Neuronal stem cell (in vitro differentiated cells): ENCODE measurements around the gene C2orf92.
A peak's percentile ranks its signal among the peaks of the same experiment; 100 is the strongest.

Source experiments
- DNase-seq: peaks from one replicate; pipeline ENCODE4 v3.0.0-alpha.2; 2013; ENCODE audit warnings: low spot score
- H2AFZ ChIP-seq: one replicate; pipeline ENCODE4 v1.6.1; 2013; ENCODE audit warnings: mild to moderate bottlenecking, low read length, inconsistent platforms
- H2AK5ac ChIP-seq: 2 replicates; pipeline ENCODE4 v1.6.1; 2013; ENCODE audit warnings: low read depth, mild to moderate bottlenecking, inconsistent platforms, low read length, moderate library complexity, mixed read lengths
- H2BK120ac ChIP-seq: 2 replicates; pipeline ENCODE4 v1.6.1; 2013; ENCODE audit warnings: low read depth, mild to moderate bottlenecking, inconsistent platforms, low read length, moderate library complexity, mixed read lengths
- H2BK12ac ChIP-seq: one replicate; pipeline ENCODE4 v1.6.1; 2013; ENCODE audit warnings: low read length, inconsistent platforms
- H2BK15ac ChIP-seq: 2 replicates; pipeline ENCODE4 v1.6.1; 2013; ENCODE audit warnings: mild to moderate bottlenecking, low read length, inconsistent platforms, mixed read lengths
- H2BK5ac ChIP-seq: one replicate; pipeline ENCODE4 v1.6.1; 2013; ENCODE audit warnings: inconsistent platforms, mild to moderate bottlenecking, low read length, moderate library complexity
- H3K14ac ChIP-seq: one replicate; pipeline ENCODE4 v1.6.1; 2013; ENCODE audit warnings: low read length, inconsistent platforms
- H3K18ac ChIP-seq: 2 replicates; pipeline ENCODE4 v1.6.1; 2013; ENCODE audit warnings: low read length, inconsistent platforms
- H3K23ac ChIP-seq: 2 replicates; pipeline ENCODE4 v1.6.1; 2013; ENCODE audit warnings: low read depth, mild to moderate bottlenecking, mixed read lengths, low read length, inconsistent platforms; ENCODE audit not compliant: poor library complexity
- H3K27ac ChIP-seq: replicated peaks from 3 replicates; pipeline ENCODE4 v1.5.1; 2013; ENCODE audit warnings: low read length, inconsistent platforms
- H3K27me3 ChIP-seq, 3 experiments: 2 replicates each; pipeline ENCODE4 v1.6.1; 2013; ENCODE audit warnings: low read length in 3 of 3, mild to moderate bottlenecking in 2 of 3, inconsistent platforms in 1 of 3, low read depth in 1 of 3, mixed read lengths in 1 of 3, moderate library complexity in 1 of 3; ENCODE audit not compliant: control insufficient read depth in 3 of 3, insufficient read depth in 3 of 3
- H3K36me3 ChIP-seq, 2 donors: replicated peaks in 1 of 2; 2 replicates each; pipeline ENCODE4 v1.6.1; 2013; ENCODE audit warnings: low read length in 2 of 2; ENCODE audit not compliant: control insufficient read depth in 2 of 2, insufficient read depth in 2 of 2
- H3K4ac ChIP-seq: 2 replicates; pipeline ENCODE4 v1.6.1; 2013; ENCODE audit warnings: inconsistent platforms, mild to moderate bottlenecking, low read length, moderate library complexity
- H3K4me1 ChIP-seq, 2 donors: 1 replicate in 1 of 2; 2 replicates in 1 of 2; pipeline ENCODE4 v1.6.1; 2013; ENCODE audit warnings: low read length in 2 of 2, low read depth in 1 of 2; ENCODE audit not compliant: control insufficient read depth in 2 of 2, insufficient read depth in 1 of 2
- H3K4me2 ChIP-seq: one replicate; pipeline ENCODE4 v1.6.1; 2013; ENCODE audit warnings: mild to moderate bottlenecking, low read length, inconsistent platforms; ENCODE audit not compliant: insufficient read depth, poor library complexity, severe bottlenecking
- H3K4me3 ChIP-seq, 2 donors: 2 replicates each; pipeline ENCODE4 v1.5.1; 2013; ENCODE audit warnings: low read length in 2 of 2, mild to moderate bottlenecking in 2 of 2, inconsistent platforms in 1 of 2, moderate library complexity in 1 of 2
- H3K79me1 ChIP-seq: one replicate; pipeline ENCODE4 v1.6.1; 2013; ENCODE audit warnings: low read depth, mild to moderate bottlenecking, inconsistent platforms, low read length, moderate library complexity
- H3K9ac ChIP-seq: one replicate; pipeline ENCODE4 v1.6.1; 2013; ENCODE audit warnings: mild to moderate bottlenecking, low read depth, low read length, inconsistent platforms; ENCODE audit not compliant: poor library complexity
- H3K9me3 ChIP-seq, 2 donors: replicated peaks in 1 of 2; 2 replicates each; pipeline versions ENCODE3 to v1.6.1; 2013; ENCODE audit warnings: low read length in 2 of 2, mild to moderate bottlenecking in 2 of 2, inconsistent platforms in 1 of 2, low read depth in 1 of 2, mixed read lengths in 1 of 2, moderate library complexity in 1 of 2; ENCODE audit not compliant: control insufficient read depth in 2 of 2, insufficient read depth in 1 of 2
- H4K8ac ChIP-seq: one replicate; pipeline ENCODE4 v1.6.1; 2013; ENCODE audit warnings: low read depth, mild to moderate bottlenecking, inconsistent platforms, low read length, moderate library complexity
- H4K91ac ChIP-seq: one replicate; pipeline ENCODE4 v1.6.1; 2013; ENCODE audit warnings: low read length, low read depth, mild to moderate bottlenecking, inconsistent platforms; ENCODE audit not compliant: poor library complexity
- WGBS, 2 donors: extraction: QIAGEN DNeasy Blood & Tissue Kit; methylation state at CpG; one replicate each; pipeline ENCODE4 v1.1.7; 2013; ENCODE audit warnings: missing lambda C conversion rate in 2 of 2, mixed read lengths in 1 of 2; ENCODE audit not compliant: insufficient read length in 2 of 2, insufficient replicate concordance in 1 of 2; ENCODE audit errors: extremely low coverage in 2 of 2; 5-methylcytosine and 5-hydroxymethylcytosine counted together

Gene C2orf92

DNA sequence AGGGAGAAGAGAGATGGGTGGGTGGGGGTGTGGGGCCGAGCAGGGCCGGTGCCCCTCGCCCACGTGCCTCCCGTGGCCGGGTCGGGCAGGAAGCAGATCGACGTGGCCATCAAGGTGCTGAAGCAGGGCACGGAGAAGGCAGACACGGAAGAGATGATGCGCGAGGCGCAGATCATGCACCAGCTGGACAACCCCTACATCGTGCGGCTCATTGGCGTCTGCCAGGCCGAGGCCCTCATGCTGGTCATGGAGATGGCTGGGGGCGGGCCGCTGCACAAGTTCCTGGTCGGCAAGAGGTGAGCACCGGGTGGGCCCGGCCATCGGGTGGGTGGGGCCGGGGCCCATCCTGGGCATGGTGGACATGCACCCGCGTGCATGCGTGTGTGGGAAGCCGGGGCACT is 65.6 kb downstream of the C2orf92 start:
- Histone ChIP-seq H2BK15ac (peak overlapping the region; percentile 71), H3K27me3 (no peaks in the 10 kb centered on the region), H3K18ac (no peak overlapping the region), H3K9ac (peak overlapping the region; percentile 50), H3K27ac (no peak overlapping the region), H3K4me3 (no peak overlapping the region), H3K23ac (peak overlapping the region; percentile 25), H3K4me2 (no peak overlapping the region), H3K14ac (no peak overlapping the region), H2BK5ac (no peak overlapping the region), H2AFZ (no peak overlapping the region), H3K4ac (no peak overlapping the region), H3K4me1 (peaks cover 0 to 1% of the 10 kb centered on the region in 2 donors), H2AK5ac (peak overlapping the region; percentile 88), H3K36me3 (no peaks in the 10 kb centered on the region), H3K9me3 (peaks cover 0 to 4% of the 10 kb centered on the region in 2 donors), H2BK12ac (no peak overlapping the region), H2BK120ac (no peak overlapping the region), H4K91ac (no peak overlapping the region), H3K79me1 (peaks cover 2% of the 10 kb centered on the region), H4K8ac (peak overlapping the region; percentile 82)
- DNase-seq, result no peak
- WGBS, 2 donors, result no CpG with 5 or more reads among the region's 29 CpGs

DNA sequence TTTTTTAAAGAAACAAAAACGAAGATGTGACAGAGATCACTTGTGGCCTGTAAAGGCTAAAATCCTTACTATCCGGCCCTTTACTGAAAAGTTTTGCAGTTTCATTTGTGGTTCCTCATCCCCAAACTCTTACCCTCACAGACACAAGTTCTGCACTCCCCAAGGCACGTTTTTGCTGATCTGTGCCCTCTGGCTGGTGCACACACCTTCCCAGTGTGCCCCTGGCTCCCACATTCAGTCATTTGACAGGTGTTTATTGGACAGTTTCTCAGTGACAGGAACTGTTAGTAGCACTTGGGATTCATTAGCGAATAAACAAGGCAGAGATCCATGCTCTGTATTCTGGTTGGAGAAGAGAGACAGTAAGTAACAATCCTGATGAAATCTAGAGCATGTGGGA is 66.7 kb downstream of the C2orf92 start:
- no peak overlapping the region for H3K27ac ChIP-seq
- H3K18ac ChIP-seq, result no peak overlapping the region
- H2BK12ac ChIP-seq, result no peak overlapping the region
- H2AFZ ChIP-seq, result no peak overlapping the region
- no peak overlapping the region for H2BK120ac ChIP-seq
- no peak overlapping the region for H3K23ac ChIP-seq
- peaks cover 0 to 2% of the 10 kb centered on the region in 2 donors for H3K9me3 ChIP-seq
- H3K79me1 ChIP-seq, result peaks cover 2% of the 10 kb centered on the region
- H3K4ac ChIP-seq, result no peak overlapping the region
- H3K9ac ChIP-seq, result no peak overlapping the region
- no peak overlapping the region for H2BK15ac ChIP-seq
- no peak overlapping the region for H3K4me3 ChIP-seq
- no peak overlapping the region for H4K8ac ChIP-seq
- no peaks in the 10 kb centered on the region for H3K27me3 ChIP-seq
- no peak overlapping the region for H2AK5ac ChIP-seq
- no peak overlapping the region for H3K14ac ChIP-seq
- peaks cover 0 to 1% of the 10 kb centered on the region in 2 donors for H3K4me1 ChIP-seq
- H3K36me3 ChIP-seq, result no peaks in the 10 kb centered on the region
- WGBS, 2 donors, result no CpG with 5 or more reads among the region's 4 CpGs
- DNase-seq, result no peak
- no peak overlapping the region for H2BK5ac ChIP-seq
- no peak overlapping the region for H4K91ac ChIP-seq
- H3K4me2 ChIP-seq, result no peak overlapping the region

DNA sequence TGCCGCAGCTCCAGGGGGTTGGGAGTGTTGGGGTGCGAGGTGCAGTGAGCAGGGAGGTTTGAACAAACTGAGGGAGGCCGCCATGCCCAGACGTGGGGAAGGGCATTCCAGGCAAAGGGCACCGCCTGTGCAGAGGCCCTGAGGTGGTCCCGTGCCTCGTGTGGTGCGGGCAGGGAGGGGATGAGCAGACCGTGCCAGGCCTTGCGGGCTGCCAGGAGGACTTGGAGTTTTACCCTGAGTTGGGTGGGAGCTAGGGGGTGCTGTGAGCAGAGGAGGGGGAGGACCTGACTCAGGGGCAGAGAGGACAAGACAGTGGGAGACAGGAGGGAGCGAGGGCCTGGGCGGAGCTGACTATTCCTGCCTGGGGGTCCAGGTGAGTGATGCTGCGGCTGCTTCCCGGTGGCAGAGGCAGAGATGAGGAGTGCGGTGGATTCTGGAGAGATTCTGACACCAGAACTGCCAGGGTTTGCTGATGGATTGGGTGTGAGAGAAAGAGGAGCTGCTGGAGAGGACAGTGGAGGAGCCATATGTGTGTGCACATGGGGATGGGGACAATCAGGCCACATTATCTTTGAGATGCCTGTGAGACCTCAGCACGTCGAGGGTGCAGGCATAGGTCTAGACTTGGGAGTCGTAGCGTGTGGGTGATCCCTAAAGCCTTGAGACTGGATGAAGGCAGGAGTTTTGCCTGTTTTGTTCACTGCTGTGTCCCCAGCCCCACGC is 67.3 kb downstream of the C2orf92 start:
- Histone ChIP-seq H2BK120ac (no peak overlapping the region), H3K18ac (no peak overlapping the region), H2AFZ (no peak overlapping the region), H3K36me3 (no peaks in the 10 kb centered on the region), H3K4me1 (peaks cover 0 to 1% of the 10 kb centered on the region in 2 donors), H3K9me3 (peaks cover 0 to 2% of the 10 kb centered on the region in 2 donors), H3K4ac (no peak overlapping the region), H3K27ac (no peak overlapping the region), H2BK15ac (no peak overlapping the region), H3K4me3 (no peak overlapping the region), H4K8ac (no peak overlapping the region), H3K79me1 (peaks cover 2% of the 10 kb centered on the region), H2AK5ac (no peak overlapping the region), H2BK5ac (no peak overlapping the region), H3K4me2 (no peak overlapping the region), H3K14ac (no peak overlapping the region), H2BK12ac (no peak overlapping the region), H4K91ac (no peak overlapping the region), H3K9ac (no peak overlapping the region), H3K23ac (no peak overlapping the region), H3K27me3 (no peaks in the 10 kb centered on the region)
- WGBS, 2 donors, result no CpG with 5 or more reads among the region's 20 CpGs
- no peak for DNase-seq

DNA sequence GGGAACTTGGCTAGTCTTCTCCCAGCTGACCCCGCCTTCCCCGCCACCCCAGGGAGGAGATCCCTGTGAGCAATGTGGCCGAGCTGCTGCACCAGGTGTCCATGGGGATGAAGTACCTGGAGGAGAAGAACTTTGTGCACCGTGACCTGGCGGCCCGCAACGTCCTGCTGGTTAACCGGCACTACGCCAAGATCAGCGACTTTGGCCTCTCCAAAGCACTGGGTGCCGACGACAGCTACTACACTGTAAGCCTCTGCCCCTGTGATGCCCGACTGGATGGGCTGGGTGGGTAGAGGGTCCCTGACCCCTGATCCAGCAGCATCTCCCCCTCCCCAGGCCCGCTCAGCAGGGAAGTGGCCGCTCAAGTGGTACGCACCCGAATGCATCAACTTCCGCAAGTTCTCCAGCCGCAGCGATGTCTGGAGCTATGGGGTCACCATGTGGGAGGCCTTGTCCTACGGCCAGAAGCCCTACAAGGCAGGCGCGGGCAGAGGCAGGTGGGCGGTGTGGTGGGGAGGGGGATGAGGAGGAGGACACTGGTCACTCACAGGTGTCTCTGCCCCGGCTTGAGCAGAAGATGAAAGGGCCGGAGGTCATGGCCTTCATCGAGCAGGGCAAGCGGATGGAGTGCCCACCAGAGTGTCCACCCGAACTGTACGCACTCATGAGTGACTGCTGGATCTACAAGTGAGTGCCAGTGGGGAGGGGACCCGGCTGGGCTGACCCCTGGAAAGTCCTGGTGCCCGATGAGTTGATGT is 68.1 kb downstream of the C2orf92 start:
- no peak overlapping the region for H3K4me3 ChIP-seq
- peak overlapping the region; percentile 27 for H3K18ac ChIP-seq
- no peak overlapping the region for H2BK15ac ChIP-seq
- H3K9me3 ChIP-seq, result peaks cover 0 to 2% of the 10 kb centered on the region in 2 donors
- WGBS, 2 donors, result no CpG with 5 or more reads among the region's 32 CpGs
- no peak overlapping the region for H3K9ac ChIP-seq
- H3K27ac ChIP-seq, result no peak overlapping the region
- H3K4ac ChIP-seq, result no peak overlapping the region
- H2AK5ac ChIP-seq, result no peak overlapping the region
- peaks cover 0 to 1% of the 10 kb centered on the region in 2 donors for H3K4me1 ChIP-seq
- no peak overlapping the region for H2BK120ac ChIP-seq
- no peak overlapping the region for H3K14ac ChIP-seq
- peaks cover 2% of the 10 kb centered on the region for H3K79me1 ChIP-seq
- H3K36me3 ChIP-seq, result no peaks in the 10 kb centered on the region
- H3K27me3 ChIP-seq, result no peaks in the 10 kb centered on the region
- H2AFZ ChIP-seq, result no peak overlapping the region
- no peak for DNase-seq
- peak overlapping the region; percentile 72 for H4K8ac ChIP-seq
- no peak overlapping the region for H2BK5ac ChIP-seq
- H3K23ac ChIP-seq, result peak overlapping the region; percentile 52
- H2BK12ac ChIP-seq, result no peak overlapping the region
- no peak overlapping the region for H3K4me2 ChIP-seq
- peak overlapping the region; percentile 5 for H4K91ac ChIP-seq
